ENCODE measurements around the gene ELAVL4.

The ELAVL4 gene

DNA sequence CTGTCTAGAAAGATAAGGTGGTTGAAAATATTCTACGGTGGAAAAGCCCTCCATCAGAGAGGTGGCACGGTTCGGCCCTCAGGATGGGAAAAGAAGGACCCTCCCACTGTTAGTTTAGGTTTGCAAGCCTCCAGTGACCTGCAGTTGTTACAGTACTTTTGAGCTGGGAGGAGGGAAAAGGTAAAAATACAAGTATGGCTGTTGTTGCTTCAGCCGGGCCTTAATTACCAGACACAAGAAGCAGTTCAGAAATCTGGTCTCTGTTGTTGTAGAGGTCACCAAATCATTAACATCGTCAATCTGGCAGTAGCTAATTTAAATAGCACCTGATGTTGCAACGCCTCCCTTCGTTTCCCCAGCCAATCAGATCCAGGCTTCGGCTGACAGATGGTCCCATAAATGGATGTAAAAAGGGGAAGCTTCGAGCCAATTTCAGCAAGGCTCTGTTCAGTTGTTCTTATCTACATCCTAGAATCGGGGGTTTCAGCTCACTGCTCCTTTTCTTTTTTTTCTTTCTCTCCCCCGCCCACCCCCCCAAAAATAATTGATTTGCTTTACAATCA, at the start of gene ELAVL4:
Gene ELAVL4 (plus strand): TSS at position 424 of the 563 bp plus-strand sequence. CDS start 270 bp downstream, outside the sequence.
- in situ Hi-C loops (cut with HindIII; ENCODE audit: low sequenced_read_pairs) = no loop called here

DNA sequence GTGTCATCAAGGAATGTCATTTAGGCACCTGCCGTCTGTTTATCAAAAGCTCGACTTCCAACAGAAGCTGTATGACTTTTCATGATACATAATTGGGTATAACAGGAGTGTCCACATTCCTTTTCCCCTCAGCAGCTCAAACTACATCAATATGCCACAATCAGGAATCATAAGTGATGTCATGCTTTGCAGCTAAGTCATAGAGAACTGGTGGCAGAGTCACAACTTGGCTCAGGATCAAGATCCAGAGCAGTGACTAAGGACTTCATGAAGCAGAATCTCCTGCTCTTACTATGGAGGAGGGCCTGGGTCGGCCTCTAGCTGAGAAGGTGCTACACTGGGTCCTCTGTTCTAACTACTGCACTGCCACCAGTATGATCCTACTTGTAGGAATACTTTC, 48.4 kb upstream of the ELAVL4 start:
- in situ Hi-C loops (cut with HindIII; ENCODE audit: low sequenced_read_pairs) = no loop called here

DNA sequence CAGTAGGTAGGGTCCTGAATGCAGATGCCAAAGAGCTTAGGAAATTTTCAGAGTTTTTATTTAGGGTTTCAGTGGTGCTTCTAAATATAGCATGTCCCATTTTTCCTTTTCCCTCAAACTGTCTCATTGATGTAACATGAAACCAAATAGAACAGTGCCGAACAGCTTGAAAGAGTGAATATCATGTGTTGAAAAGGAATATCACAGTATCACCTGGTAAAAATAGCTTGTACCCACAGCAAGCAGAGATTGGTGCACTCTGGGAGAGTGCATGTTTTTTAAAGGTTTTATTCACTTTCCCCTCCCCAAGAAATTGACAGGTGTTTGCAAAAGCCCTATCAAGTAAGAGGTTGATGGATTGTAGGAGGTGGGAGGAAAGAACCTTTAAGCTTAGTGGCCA, 41.9 kb upstream of the ELAVL4 start:
- in situ Hi-C loops (cut with HindIII; ENCODE audit: low sequenced_read_pairs) = no loop called here

DNA sequence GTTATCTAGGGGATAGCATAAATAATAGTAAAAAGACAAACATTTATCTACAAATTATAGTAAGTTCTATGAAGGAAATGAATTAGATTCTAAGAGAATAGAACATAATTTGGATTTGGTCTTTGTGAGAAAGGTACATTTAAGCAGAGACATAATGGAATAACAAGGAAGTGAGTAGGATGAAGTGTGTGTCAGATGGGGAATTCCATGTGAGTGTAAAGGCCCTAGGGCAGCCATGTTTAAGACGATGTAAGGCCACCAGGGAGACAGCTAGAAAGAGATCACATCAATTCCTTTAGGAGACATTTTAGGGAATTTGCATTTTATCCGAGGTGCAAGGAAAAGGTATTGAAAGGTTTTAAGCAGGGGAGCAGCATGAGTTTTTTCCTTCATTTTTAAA, 33.8 kb upstream of the ELAVL4 start:
- in situ Hi-C loops (cut with HindIII; ENCODE audit: low sequenced_read_pairs) = no loop called here

DNA sequence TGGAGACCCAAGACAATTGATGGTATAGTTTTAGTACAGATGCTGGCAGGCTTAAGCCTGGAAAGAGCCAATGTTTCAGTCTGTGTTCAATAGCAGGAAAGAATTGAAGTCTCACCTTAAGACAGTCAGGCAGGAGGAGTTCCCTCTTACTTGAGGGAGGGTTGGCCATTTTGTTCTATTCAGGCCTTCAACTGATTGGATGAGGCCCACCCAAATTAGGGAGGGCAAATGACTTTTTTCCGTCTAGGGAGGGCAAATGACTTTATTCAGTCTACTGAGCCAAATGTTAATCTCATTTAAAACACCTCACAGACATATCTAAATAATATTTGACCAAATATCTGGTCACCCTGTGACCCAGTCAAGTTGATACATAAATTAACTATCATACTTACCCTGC, 31.4 kb upstream of the ELAVL4 start:
- in situ Hi-C loops (cut with HindIII; ENCODE audit: low sequenced_read_pairs) = no loop called here

DNA sequence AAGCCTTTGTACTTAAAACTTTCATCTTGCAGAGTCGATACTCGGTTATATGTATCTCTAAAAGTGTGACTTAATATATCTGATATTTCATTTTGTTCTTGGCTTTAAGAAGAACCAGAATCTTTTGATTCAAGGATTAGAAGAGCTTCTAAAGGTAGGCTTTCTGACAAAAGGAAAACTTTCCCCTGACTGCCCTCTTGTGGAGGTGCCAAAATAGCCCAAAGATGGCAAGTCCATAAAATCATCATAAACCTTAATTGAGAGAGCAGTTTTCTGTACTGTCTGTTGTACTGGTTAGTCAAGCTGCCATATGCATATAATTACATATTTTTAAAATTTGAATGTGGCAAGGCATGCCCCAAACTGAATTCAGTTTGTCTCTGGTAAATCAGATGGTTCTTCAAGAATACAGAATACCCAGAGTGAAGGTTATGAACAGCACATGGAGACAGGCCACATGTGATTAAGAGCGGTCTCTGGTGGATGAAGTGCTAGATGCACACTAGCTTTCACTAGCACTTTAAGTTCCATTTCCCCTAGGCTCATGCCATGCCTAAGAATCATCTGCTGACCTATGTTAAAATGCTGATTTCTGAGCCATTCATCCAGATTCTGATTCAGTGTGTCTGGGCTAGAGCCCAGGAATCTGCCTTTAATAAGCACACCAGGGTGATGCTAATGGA, 27.7 kb upstream of the ELAVL4 start:
- in situ Hi-C loops (cut with HindIII; ENCODE audit: low sequenced_read_pairs) = no loop called here

DNA sequence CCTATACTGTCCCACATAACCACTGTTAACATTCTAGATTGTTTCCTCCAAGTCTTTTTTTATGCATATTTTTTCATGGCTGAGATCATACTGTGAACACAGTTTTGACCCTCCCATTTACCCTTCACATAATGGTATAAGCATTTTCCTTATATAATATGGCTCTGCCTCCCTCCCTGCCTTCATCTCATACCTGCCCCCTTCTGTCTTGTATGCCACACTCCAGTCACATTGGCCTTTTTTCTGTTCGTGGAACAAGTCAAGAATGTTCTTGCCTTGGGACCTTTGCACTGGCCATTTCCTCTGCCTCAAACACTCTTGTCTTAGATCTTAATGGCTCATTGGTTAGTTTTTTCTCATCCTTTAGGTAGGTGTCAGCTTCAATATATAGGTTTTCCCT, 24.3 kb upstream of the ELAVL4 start:
- in situ Hi-C loops (cut with HindIII; ENCODE audit: low sequenced_read_pairs) = no loop called here

DNA sequence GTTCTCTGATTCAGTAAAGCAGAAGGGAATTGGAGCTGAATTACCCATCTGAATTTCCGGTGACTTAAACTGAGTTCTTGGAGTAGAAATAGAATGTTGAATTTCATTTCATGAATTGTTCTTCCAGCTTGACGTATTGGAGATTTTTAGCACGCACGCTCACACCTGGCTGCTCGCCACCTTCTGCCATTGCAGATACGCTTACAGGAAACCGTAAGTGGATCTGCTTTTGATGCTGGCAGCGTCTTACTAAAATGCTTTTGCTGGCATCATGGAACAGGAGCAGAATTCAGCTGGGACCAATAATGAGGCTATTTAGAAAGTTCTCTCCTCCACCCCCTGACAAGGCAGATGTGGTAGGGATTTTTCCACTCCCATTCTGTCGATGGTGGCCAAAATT, 17.7 kb upstream of the ELAVL4 start:
- in situ Hi-C loops (cut with HindIII; ENCODE audit: low sequenced_read_pairs) = no loop called here

DNA sequence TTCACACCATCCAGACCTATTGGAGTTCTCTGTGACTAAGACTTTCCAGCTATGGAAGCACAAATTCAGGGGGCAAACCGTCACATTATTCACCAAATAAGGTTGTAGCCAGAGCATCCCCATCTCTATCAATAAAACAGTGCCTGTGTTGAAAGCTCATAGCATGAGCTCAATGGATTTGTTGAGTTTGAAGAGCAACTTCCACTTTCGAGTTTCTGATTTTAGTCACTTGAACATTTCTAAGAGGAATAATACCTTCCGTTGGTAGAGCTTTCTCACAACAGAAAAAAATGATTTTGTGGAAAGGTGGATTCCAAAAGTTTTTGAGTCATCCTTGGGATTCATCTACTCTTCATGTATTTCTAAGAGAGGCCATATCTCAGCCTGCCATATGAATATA, 13.0 kb upstream of the ELAVL4 start:
- in situ Hi-C loops (cut with HindIII; ENCODE audit: low sequenced_read_pairs) = no loop called here

DNA sequence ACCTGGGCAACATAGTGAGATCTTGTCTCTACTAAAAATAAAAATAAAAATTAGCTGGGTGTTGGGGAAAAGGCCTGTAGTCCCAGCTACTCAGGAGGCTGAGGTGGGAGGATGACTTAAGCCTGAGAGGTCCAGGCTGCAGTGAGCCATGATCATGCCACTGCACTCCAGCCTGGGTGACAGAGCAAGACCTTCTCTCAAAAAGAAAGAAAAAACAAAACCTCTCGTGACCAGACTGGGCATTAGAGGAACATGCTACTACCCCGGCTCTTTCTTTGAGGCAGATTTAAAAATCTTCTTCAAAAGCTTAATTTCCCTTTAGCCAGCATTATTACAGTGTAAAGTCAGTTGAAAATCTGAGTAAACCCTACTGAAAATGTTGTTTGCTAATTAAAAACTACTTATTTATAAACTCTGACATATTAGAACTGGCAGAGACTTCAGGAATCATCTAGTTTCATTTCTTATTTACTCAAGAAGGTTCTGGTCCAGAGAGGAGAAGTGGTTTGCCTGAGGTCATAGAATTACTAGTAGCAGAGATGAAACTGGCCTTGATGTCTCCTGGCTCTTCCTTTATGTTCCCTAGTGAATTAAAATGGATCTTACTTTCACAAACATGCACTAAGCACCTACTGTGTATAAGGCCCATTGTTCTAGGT, 11.6 kb upstream of the ELAVL4 start:
- in situ Hi-C loops (cut with HindIII; ENCODE audit: low sequenced_read_pairs) = no loop called here

DNA sequence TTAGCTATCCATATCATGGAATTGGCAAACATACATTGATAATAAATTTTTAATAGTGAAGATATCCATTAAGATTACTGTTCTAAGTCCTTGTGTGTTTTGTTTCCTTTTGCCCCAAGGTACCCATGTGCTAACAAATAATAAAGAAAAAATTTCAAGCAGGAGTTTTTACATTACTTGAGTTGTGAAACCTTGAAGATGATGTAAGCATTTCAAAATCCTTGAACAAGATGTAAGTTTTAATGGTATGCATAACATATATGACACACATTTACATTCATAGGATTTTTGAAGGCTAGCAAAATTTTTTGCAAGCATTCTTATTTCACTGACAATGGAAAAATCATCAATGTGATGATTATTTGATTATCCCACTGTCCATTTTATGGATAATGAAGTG, 10.9 kb upstream of the ELAVL4 start:
- in situ Hi-C loops (cut with HindIII; ENCODE audit: low sequenced_read_pairs) = no loop called here

DNA sequence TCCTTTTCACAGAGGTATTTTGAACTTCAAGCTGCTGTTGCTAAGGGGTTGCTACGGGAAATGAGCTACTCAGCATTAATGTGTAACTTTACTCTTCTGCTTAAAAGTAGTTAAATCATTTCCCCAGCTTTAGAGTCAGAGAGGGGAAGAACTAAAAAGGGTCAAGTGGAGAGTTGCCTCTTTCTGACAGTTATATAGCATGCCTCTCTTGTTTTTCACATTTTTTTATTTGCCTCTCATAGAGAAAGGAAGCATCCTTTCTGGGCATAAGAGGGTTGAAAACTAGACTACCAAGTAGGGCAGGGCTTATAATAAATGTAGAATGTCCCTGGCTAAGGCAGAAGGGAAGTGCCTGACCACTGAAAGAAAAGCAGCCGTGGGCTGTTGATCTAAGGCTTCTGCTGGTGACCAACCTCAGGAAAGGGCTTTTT, 10.1 kb upstream of the ELAVL4 start:
- in situ Hi-C loops (cut with HindIII; ENCODE audit: low sequenced_read_pairs) = no loop called here

DNA sequence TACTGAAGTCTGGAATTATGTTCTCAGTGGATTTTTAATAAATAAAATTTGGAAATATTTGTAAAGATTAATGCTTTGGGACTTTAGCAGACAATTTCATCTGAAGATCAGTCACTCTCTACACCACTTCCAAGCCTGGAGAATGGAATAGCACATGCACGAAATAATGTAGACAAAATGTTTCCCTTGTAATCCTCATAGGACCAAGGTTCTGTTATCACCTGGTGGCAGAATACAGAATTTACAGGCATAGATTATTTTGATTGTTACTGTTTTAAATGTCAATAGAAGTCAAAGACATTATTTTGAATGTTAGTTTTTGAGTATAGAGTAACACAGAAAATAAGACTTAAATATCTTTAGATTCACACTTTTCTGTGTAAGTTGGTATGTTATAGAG, 9.1 kb upstream of the ELAVL4 start:
- in situ Hi-C loops (cut with HindIII; ENCODE audit: low sequenced_read_pairs) = no loop called here

DNA sequence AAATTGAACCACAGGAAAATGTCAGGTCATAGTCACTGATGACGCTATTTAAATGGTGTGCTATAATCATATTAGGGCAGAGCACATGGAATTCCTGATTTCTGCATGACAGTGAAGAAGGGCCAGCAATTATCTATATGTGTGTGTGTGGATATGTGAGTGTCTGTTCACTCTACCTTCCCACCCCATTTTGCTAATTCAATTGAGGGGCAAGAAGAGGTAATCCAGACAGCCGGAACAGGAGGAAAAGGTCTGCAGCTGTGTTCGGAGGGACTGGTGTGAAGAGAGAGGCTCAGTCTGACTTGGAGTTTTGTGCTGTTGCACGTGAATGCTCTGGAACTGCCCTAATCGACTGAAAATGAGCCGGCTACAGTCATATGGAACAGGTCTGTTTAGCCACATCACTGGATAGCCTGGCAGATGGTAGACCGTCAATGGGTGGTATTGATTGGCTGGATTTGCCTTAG, 5.1 kb upstream of the ELAVL4 start:
- in situ Hi-C loops (cut with HindIII; ENCODE audit: low sequenced_read_pairs) = no loop called here

DNA sequence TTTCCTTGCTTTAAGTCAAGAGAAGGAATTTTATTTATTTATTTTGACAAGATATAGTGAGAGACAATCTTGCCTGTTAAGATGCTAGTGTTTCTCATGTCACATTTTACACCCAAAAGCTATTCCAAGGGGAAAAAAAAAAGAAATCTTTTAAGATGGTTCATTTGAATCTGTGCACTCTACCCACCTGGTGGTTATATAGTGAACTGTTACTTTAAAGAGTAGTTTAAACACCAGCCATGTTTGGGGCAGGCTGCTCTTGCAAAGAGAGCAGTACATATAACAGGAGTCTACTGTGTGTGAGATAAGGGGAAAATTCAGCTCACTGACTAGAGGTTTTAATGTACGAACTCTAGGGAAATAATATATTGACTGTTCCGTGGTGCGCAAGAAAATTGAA, 3.3 kb upstream of the ELAVL4 start:
- in situ Hi-C loops (cut with HindIII; ENCODE audit: low sequenced_read_pairs) = no loop called here

DNA sequence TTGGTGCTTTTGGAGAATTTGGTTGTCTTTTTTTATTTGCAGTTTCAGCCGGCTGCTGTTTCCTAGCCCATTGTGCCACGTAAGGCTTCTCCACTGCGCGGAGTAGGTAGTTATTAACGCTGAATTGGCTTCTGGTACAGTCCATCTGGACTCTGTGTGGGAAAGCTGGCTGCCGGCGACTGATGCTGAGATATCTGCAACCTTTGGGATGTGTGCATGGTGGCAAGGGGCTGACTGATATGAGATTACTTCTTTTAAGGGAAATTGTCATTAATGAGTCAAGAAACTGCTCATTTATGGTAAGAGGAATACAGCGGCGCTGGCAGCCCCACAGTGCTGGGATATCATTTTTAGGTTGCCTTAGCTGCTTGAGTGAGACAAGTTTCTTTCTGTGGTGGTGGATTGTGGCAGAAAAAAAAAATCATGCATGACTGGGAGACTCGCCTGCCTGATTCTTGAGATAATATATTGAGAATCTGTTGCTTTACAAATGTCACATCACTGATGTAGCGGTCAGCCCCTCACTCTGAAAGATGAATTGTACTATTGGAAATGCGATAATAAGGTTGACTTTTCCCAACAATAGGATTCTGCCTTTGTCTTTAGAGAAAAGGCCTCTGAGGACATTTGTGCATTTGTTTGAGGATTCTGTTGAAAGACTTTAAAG, 2.5 kb upstream of the ELAVL4 start:
- in situ Hi-C loops (cut with HindIII; ENCODE audit: low sequenced_read_pairs) = no loop called here

DNA sequence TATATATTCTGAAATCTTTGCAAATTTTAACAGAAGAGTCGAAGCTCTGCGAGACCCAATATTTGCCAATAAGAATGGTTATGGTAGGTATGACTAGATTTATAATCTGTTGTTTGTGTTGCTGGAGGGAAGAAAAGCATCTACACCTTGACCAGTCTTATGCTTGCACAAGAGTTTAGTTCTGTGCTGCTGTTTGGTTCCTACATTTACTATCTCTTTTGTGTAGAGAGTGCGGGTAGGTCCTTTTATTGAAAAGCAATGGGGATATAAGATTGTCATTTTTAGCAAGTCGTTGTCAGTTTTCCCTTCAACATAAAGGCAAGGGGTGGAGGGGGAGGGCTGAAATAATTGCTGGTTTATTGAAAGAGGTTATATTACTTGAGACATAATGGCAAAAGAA, 396 bp downstream of the ELAVL4 start:
- in situ Hi-C loops (cut with HindIII; ENCODE audit: low sequenced_read_pairs) = no loop called here

DNA sequence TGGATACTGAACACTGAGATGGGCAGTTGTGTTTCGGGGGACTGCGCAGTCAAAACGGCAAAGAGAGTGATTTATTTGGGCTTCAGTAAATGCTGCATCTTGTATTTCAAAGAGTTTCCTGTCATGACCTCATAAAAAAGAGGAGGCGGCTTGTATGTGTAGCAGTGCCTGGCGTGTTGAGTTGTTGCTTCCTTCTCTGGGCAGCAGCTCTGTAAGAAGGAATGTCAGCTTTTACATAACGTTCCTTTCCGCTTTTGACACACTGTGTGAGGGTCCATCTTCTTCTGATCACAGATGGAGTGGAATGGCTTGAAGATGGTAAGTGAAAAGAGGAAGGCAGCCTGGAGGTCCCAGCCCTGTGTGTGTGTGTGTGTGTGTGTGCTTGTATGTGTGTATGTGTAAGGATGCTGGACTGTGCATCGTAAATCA, 941 bp downstream of the ELAVL4 start:
- in situ Hi-C loops (cut with HindIII; ENCODE audit: low sequenced_read_pairs) = no loop called here

DNA sequence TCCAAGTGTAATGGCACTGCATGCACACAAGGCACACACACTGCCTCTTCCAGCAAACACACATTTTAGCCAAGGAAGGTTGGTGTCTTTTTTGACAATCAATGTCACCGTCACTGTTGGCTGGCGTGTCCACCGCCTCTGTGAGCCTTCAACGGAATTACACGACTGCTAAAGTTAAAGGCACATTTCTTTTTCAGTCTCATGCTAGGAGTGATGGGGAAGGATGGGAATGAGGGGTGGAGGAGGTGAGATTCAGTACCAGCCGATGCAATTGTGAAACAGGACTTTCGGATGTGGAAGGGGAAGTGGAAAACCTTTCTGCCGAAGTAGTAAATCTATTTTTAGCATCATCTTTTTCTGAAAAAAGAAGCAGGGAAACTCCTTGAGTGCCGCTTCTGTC, 1.4 kb downstream of the ELAVL4 start:
- in situ Hi-C loops (cut with HindIII; ENCODE audit: low sequenced_read_pairs) = no loop called here

DNA sequence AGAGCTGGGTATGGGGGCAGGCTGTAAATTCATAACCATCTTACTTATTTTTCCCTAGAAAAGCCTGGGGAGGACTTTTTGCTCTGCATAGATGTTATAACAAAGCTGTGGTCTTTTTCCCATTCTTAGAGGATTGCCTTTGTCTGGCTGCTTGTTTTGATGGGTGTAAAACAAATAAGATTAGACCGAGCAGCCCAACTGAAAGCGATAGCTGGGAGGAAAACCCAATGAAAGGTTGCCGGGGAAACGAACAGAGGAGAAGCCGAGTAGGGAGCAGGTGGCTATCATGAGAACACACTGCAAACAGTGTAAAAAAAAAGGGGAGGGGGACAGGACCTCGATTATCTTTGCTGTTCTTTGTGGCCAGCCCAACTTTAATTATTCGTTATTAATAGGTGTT, 1.9 kb downstream of the ELAVL4 start:
- in situ Hi-C loops (cut with HindIII; ENCODE audit: low sequenced_read_pairs) = no loop called here

DNA sequence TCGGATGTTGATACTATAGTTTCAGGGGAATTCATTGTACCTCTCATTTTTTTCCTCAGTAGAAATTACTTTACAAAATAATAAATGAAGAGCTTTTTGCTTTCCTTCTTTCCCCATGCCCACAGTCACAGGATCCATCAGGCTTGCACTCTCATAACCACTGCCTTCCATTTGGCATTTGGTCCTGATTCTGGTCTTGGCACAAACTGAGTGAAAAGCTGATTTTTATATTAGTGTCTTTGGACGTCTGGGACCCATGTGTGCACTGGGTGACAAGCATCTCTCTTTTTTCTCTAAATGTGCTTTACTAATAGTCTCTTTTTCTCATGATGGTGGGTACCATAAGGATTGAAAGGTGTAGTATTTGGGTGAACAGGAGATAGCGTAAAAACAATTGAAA, 2.8 kb downstream of the ELAVL4 start:
- in situ Hi-C loops (cut with HindIII; ENCODE audit: low sequenced_read_pairs) = no loop called here

DNA sequence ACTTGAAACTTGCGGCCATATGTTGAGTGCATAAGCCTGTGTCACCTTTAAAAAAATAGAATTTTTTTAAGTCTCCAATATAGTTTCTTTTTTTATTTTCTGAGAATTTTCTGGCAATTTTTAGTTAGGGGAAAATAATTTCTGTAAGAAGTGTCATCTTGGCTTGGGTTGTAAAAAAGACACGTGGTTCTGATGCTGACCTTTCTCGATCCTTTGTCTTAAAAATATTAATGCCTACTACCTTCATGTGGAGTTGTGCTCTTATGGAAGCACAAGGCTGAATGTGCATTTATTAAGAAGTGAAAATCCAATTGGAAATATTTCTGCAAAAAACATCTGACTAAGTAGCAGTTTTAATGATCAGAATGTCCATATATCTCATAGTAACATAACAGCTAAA, 3.5 kb downstream of the ELAVL4 start:
- in situ Hi-C loops (cut with HindIII; ENCODE audit: low sequenced_read_pairs) = no loop called here

All from endothelial cell of hepatic sinusoid (primary cell).